Right ventricle myocardium inferior (tissue), 1 donor: ENCODE measurements around the gene C1orf115. TPM values are rescaled to one million over a fixed set of nuclear protein-coding genes. Genes with fewer than 3 reads are reported as not detected.
"Not testable (repeated sequence)": the region's sequence is repeated elsewhere in the genome, so short reads cannot be mapped to it uniquely, and the experiment has no call there.

Source experiments
- ATAC-seq: fragments of 200-7000 bp; cut with Tn5 transposase; one replicate; pipeline ENCODE4 v1.9.1; 2020; ENCODE audit warnings: mild to moderate bottlenecking, moderate library complexity
- DNase-seq: peaks from one replicate; pipeline ENCODE4 v3.0.0; 2021; ENCODE audit errors: missing footprints
- intact Hi-C: fragments of 100-400 bp; cut with DNase I; formaldehyde crosslinking; loops from one replicate; pipeline ENCODE4 v1.11.0; 2022
- long read RNA-seq: library from polyadenylated mRNA; unstranded; transcript quantifications from one replicate; pipeline ENCODE4 v2.0.0, GENCODE V29; 2021
- total RNA-seq: library from RNA; stranded (reverse); fragmentation: NEBNext Ultra II Directional; extraction: Animal tissue kit (Norgen Biotek cat#: 25700); gene quantifications from one replicate; pipeline ENCODE4 v1.2.1, GENCODE V29; 2021
- donor health status: DM: no; HTN: yes; CAD: no; lungs with severe emphysema.

C1orf115 gene
- 22.4 TPM for total RNA-seq
- long read RNA-seq, transcript C1orf115-201 (2 exons, 3,413 nt): major isoform, 34 of 35 reads
- long read RNA-seq, partial matches to known transcripts: 0 of 35 reads
- long read RNA-seq, other reads (novel, unspliced or antisense): 1 of 35 reads

- intact Hi-C loops: loop anchor here (1.0 kb wide), 1 partner anchor 43 kb away; no protein-coding TSS in a partner anchor
- peak; percentile 97 for ATAC-seq
- peak; percentile 85 for DNase-seq
Measured at GRCh38 chr1:220690140-220691052, at the start of gene C1orf115. TSS of gene C1orf115 (plus strand) at chr1:220690363. CDS start at chr1:220690403, 40 bp downstream.

GRCh38 chr1:220642285-220642684 lies 47.9 kb upstream of the C1orf115 start:
- DNase-seq: no peak
- no peak for ATAC-seq
- intact Hi-C loops: no loop called here

- ATAC-seq: no peak
- DNase-seq: no peak
- intact Hi-C loops: no loop called here
Measured at GRCh38 chr1:220652995-220653394, 37.2 kb upstream of the C1orf115 start.

DNA sequence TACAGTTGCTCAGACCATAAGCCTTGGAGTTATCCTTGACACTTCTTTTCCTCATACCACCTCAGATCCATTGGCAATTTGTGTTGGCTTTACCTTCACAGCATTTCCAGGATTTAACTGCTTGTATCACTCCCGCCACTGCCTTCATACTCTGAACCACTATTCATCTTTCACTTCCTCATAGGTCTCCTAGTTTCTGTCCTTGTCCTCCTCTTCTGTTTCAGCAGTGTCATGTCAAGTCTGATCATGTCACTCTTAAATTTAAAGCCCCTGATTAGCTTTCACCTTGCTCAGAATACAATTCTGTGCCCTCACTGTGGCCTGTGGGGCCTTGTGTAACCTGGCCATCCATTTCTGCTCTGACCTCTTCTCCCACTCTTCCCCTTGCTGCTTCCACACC lies 34.7 kb upstream of the C1orf115 start:
- intact Hi-C loops: no loop called here
- ATAC-seq (no peak), DNase-seq (no peak)

DNA sequence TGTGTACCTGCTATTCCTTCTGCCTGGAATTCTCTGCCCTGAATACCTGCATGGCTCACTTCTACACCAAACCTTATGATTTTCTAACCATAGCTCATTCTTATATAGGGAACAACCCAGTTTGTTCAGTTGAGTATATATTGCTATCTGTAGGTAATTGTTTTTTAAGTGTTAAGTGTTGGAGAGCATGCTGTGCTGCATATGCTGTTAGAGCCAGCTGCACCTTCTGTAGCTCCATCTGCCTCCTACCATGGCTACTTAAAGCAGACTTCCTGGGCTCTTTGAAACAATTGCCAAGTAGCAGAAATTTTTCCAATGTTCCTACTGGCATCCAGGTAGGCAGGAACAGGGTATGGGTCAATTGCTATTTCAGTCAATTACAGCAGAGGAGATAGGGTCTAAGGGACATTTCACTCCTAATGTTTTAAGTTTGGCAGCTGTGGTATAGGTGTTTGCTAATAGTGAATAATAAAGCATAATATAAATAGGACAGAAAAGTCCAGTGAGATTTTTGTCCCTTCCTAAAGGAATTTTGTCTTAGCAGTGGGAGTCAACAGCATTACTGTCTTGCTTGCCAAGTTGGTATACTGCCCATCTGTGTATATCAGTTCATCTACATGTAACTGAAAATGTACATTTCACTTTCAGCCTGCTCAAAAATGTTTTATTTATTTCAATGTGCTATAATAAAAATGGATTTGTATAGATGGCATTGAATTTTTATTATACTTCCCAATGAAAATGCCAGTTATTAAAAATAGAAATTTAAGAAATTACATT lies 34.0 kb upstream of the C1orf115 start:
- ATAC-seq (no peak), DNase-seq (no peak)
- intact Hi-C loops: no loop called here

- intact Hi-C loops: no loop called here
- ATAC-seq: no peak
Measured at GRCh38 chr1:220666349-220666748, 23.8 kb upstream of the C1orf115 start.

DNA sequence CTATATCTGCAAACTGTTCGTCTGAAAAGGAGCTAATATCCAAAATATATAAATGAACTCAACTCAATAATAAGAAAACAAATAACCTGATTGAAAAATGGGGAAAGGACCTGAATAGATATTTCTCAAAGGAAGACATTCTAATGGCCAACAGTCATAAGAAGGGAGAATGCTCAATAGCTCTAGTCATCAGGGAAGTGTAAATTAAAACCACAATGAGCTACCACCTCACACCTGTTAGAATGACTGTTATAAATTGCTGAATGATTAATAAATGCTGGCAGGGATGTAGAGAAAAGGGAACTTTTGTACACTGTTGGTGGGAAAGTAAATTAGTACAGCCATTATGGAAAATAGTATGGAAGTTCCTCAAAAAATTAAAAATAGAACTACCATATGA lies 21.2 kb upstream of the C1orf115 start:
- DNase-seq: no peak
- intact Hi-C loops: no loop called here
- ATAC-seq: no peak

More at GRCh38 chr1:220666349-220666748, 23.8 kb upstream of the C1orf115 start:
- no peak for DNase-seq

DNA sequence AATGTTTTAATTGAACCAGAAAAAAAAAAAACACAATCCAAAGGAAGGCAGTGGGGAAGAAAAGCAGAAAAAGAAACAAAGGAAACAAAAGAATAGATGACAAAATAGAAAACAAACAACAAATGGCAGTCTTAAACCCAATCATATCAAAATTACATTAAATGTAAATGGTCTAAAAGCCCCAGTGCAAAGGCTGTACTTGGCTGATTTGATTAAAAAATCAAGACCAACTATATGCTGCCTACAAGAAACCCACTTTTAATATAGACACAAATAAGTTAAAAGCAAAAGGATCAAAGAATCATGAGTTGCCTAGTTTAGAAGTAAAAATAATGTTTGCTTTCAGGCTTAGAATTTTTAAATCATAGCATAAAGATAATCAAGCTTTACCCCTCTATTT lies 19.8 kb upstream of the C1orf115 start:
- intact Hi-C loops: no loop called here
- DNase-seq (no peak), ATAC-seq (no peak)

- DNase-seq: no peak
- intact Hi-C loops: no loop called here
- peak; percentile 57 for ATAC-seq
Measured at GRCh38 chr1:220673921-220674320, 16.2 kb upstream of the C1orf115 start.

- DNase-seq (no peak), ATAC-seq (no peak)
- intact Hi-C loops: no loop called here
Measured at GRCh38 chr1:220677251-220677650, 12.9 kb upstream of the C1orf115 start.

GRCh38 chr1:220680085-220680687 lies 10.0 kb upstream of the C1orf115 start:
- ATAC-seq (peak; percentile 60), DNase-seq (no peak)
- intact Hi-C loops: loop anchor here (2.0 kb wide), 1 partner anchor 53 kb away; no protein-coding TSS in a partner anchor

DNA sequence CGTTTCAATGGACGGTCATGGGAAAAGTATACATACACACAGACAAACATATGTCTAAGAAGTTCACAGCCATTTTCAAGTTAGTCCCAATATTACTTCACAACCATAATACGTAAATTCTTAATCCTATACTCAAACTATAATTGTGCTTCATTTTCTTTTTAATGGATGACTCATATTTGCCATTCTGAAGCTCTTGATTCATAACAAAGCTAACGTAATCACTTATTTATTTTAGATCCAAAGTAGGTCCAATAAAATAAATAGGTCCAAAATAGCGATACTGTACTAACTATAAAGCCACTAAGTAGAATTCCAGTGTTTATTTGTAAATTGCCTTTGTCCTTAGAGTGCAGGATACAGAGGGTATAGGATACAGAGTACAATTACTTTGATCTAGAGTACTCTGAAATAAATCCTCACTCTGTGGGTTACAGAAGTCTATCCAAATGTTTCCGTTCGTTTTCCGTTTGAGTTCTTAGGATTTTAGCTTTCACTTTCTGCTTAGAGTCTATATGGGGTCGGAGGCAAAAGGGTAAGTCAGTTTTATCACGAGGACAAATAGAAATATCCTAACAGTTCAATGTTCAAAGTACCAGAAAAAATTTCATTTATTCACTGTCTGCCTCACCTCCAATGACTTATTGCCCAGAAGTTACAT lies 8.8 kb upstream of the C1orf115 start:
- intact Hi-C loops: loop anchor here (2.0 kb wide), 1 partner anchor 51 kb away; no protein-coding TSS in a partner anchor
- no peak for ATAC-seq
- no peak for DNase-seq

GRCh38 chr1:220682901-220683576 lies 7.1 kb upstream of the C1orf115 start:
- DNase-seq: no peak
- ATAC-seq: no peak
- intact Hi-C loops: no loop called here

DNA sequence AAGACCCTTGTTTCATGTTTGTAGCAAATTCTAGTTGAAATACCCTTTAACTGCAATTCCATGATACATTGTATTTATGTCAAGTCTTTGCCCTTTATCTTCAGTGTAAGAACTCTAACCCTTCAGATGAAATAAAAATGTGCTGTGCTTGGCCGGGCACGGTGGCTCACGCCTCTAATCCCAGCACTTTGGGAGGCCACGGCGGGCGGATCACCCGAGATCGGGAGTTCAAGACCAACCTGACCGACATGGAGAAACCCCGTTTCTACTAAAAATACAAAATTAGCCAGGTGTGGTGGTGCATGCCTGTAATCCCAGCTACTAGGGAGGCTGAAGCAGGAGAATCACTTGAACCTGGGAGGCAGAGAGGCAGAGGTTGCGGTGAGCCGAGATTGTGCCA lies 6.4 kb upstream of the C1orf115 start:
- DNase-seq, intact Hi-C loops, ATAC-seq: not testable (repeated sequence)

- intact Hi-C loops: no loop called here
- DNase-seq (no peak), ATAC-seq (no peak)
Measured at GRCh38 chr1:220684890-220685289, 5.3 kb upstream of the C1orf115 start.

GRCh38 chr1:220685879-220686278 lies 4.3 kb upstream of the C1orf115 start:
- ATAC-seq (no peak), DNase-seq (no peak)
- intact Hi-C loops: no loop called here

GRCh38 chr1:220687809-220688208 lies 2.4 kb upstream of the C1orf115 start:
- DNase-seq (no peak), ATAC-seq (no peak)
- intact Hi-C loops: loop anchor here (2.0 kb wide), 1 partner anchor 87 kb away; no protein-coding TSS in a partner anchor

DNA sequence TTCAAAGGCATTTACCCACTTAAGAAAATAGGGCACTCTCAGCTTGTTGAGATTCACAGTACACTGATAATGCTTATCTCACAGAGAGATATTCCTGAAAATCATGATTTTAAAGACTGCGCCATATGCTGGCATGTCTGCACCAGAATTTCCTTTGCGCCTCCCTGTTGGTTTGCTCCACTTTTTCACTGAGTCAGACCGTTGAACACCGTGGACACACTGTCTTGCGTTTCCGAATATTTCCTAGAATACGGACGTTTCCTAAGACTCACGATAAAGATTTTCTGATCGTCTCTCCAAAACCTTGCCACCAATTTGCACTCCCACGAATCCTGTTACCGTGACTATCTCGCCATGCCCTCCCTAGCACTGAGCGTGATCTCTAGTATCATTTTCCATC lies 497 bp upstream of the C1orf115 start:
- intact Hi-C loops: loop anchor here (1.0 to 2.0 kb wide), 2 partner anchors 44 to 85 kb away; no protein-coding TSS in a partner anchor
- ATAC-seq (no peak), DNase-seq (no peak)
